Colonic mucosa (tissue), 4 donors: ENCODE data around the gene KIAA2012. TPM values are rescaled to one million over a fixed set of nuclear protein-coding genes. Genes with fewer than 3 reads are reported as not detected.

Experiments
- DNase-seq: peaks from one replicate; pipeline ENCODE4 v3.0.0-alpha.2; 2020
- H3K27ac ChIP-seq: fragments of 200-600 bp; one replicate; pipeline ENCODE4 v1.8.0; 2021
- H3K27me3 ChIP-seq: fragments of 200-600 bp; one replicate; pipeline ENCODE4 v1.8.0; 2021
- H3K36me3 ChIP-seq: fragments of 200-600 bp; one replicate; pipeline ENCODE4 v1.8.0; 2021
- H3K4me1 ChIP-seq: fragments of 200-600 bp; one replicate; pipeline ENCODE4 v1.8.0; 2021; ENCODE audit warnings: mild to moderate bottlenecking
- H3K4me3 ChIP-seq: fragments of 200-600 bp; one replicate; pipeline ENCODE4 v1.8.0; 2021
- H3K9ac ChIP-seq, 2 donors: one replicate each; pipeline ENCODE4 v1.7.0; 2013; ENCODE audit warnings: control low read depth in 2 of 2, low read depth in 2 of 2, low read length in 2 of 2
- H3K9me3 ChIP-seq: fragments of 200-600 bp; one replicate; pipeline ENCODE4 v1.8.0; 2021
- intact Hi-C: fragments of 100-400 bp; cut with DNase I; formaldehyde crosslinking; loops from one replicate; pipeline ENCODE4 v1.14.1; 2022
- total RNA-seq, 2 donors: library from RNA; stranded (reverse); fragmentation: NEBNext Ultra II Directional in 1 of 2; extraction: Animal tissue kit (Norgen Biotek cat#: 25700) in 1 of 2; gene quantifications; one replicate each; pipeline ENCODE4 v1.2.1, GENCODE V29; 2021
- TF ChIP-seq, protein P1 (sequence below): fragments of 200-600 bp; IDR thresholded peaks from one replicate; pipeline ENCODE4 v1.8.0; 2022; ENCODE audit warnings: antibody characterized with exemption, mild to moderate bottlenecking
- donor health status: healthy.
- donor health status: DM: no; HTN: no; CAD: no.
- donor health status: DM: no; HTN: no; CAD: no.

Gene KIAA2012
- total RNA-seq, 2 donors from 2014 or later: not detected

DNA sequence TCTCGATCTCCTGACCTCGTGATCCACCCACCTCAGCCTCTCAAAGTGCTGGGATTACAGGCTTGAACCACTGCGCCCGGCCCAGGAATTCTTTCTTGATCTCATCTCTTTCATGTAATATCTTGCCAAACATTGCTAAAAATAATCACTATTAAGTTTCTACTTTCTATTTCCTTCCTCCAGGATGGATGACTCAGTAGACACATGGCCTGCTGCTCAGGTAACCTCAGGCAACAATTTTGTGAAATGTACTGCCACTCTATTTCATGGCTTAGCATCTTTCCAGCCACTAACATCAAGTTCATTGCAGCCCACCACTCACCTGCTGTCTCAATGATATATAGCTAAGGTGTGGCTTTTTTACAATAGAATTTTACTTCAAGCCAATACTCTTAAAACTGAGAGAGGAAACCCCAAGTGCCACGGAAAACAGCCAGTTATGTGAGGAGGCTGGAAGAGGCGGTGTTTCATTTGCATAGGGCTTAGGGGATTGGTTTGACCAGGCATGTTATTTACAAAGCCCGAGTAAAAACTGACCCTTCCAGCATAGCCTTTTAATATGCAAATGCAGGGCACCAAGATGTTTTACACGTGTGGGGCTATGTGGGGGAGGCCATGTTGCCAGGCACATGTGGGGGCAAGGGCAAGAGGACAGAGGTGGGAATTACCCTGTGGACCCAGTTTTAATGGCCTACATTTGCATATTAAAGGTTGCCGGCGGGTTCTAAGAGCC lies 176.6 kb downstream of the KIAA2012 start:
- no peaks in the 10 kb centered on the region for H3K27me3 ChIP-seq
- TF ChIP-seq, protein P1, sequence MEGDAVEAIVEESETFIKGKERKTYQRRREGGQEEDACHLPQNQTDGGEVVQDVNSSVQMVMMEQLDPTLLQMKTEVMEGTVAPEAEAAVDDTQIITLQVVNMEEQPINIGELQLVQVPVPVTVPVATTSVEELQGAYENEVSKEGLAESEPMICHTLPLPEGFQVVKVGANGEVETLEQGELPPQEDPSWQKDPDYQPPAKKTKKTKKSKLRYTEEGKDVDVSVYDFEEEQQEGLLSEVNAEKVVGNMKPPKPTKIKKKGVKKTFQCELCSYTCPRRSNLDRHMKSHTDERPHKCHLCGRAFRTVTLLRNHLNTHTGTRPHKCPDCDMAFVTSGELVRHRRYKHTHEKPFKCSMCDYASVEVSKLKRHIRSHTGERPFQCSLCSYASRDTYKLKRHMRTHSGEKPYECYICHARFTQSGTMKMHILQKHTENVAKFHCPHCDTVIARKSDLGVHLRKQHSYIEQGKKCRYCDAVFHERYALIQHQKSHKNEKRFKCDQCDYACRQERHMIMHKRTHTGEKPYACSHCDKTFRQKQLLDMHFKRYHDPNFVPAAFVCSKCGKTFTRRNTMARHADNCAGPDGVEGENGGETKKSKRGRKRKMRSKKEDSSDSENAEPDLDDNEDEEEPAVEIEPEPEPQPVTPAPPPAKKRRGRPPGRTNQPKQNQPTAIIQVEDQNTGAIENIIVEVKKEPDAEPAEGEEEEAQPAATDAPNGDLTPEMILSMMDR: no peak
- no peaks in the 10 kb centered on the region for H3K4me1 ChIP-seq
- no peaks in the 10 kb centered on the region for H3K9me3 ChIP-seq
- no peak overlapping the region for H3K9ac ChIP-seq
- intact Hi-C loops: no loop called here
- no peaks in the 10 kb centered on the region for H3K36me3 ChIP-seq
- H3K27ac ChIP-seq: no peak overlapping the region
- no peak overlapping the region for H3K4me3 ChIP-seq
- no peak for DNase-seq

DNA sequence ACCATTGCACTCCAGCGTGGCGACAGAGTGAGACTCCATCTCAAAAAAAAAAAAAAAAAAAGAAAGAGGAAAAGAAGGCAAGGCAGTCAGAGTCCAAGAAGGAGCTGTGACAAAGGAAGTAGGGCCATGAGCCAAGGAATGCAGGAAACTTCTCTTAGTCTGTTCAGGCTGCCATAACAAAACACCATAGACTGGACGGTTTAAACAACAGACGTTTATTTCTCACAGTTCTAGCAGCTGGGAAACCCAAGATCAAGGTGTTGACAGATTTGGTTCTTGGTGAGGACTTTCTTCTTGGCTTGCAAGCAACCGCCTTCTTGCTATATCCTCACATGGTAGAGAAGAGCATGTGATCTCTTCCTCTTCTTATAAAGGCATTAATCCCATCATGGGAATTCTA lies 178.4 kb downstream of the KIAA2012 start:
- Histone ChIP-seq H3K9ac (no peak overlapping the region), H3K27ac (no peak overlapping the region), H3K4me3 (no peak overlapping the region), H3K36me3 (no peaks in the 10 kb centered on the region), H3K4me1 (no peaks in the 10 kb centered on the region), H3K9me3 (no peaks in the 10 kb centered on the region), H3K27me3 (no peaks in the 10 kb centered on the region)
- no peak for DNase-seq
- TF ChIP-seq, protein P1: no peak
- intact Hi-C loops: no loop called here

Other genes starting within 250 kb of the KIAA2012 start
- 10 to 100 TPM in 1 of 2 donors, 1 to 10 TPM in 1; 2.3 to 13.9 TPM for gene FZD7, start 39.4 kb upstream of the KIAA2012 start, total RNA-seq
- gene SUMO1, start 165.3 kb downstream of the KIAA2012 start, total RNA-seq: 10 to 100 TPM; 88.0 to 99.9 TPM
- 10 to 100 TPM; 34.3 to 62.7 TPM for gene NOP58, start 192.5 kb downstream of the KIAA2012 start, total RNA-seq